BJ (cell line): ENCODE data around the gene EMP3. TPM values are rescaled to one million over a fixed set of nuclear protein-coding genes. Genes with fewer than 3 reads are reported as not detected.

Experiments
- CTCF ChIA-PET: fragments of 350-600 bp; formaldehyde crosslinking; extraction: SDS; loops from one replicate; lab custom pipeline; 2021; ENCODE audit warnings: antibody characterized with exemption, inconsistent platforms; lab: Yijun Ruan, JAX
- POLR2A ChIA-PET: fragments of 300-600 bp; sonication (Branson Sonifier 250); formaldehyde crosslinking; extraction: SDS; loops from one replicate; lab custom pipeline; 2021; ENCODE audit warnings: antibody characterized with exemption; lab: Charles Lee
- DNase-seq: peaks from one replicate; pipeline ENCODE4 v3.0.0-alpha.2; 2011; ENCODE audit warnings: low read depth
- H3K27me3 ChIP-seq: 2 replicates; pipeline ENCODE4 v1.6.0; 2011; ENCODE audit warnings: low read length; ENCODE audit not compliant: control insufficient read depth, insufficient read depth
- H3K36me3 ChIP-seq: 2 replicates; pipeline ENCODE4 v1.5.1; 2011; ENCODE audit warnings: low read length; ENCODE audit not compliant: control insufficient read depth, insufficient read depth
- H3K4me3 ChIP-seq: 2 replicates; pipeline ENCODE4 v1.5.1; 2011; ENCODE audit warnings: low read depth, mild to moderate bottlenecking, control low read depth, low read length
- polyA plus RNA-seq: library from polyadenylated mRNA; depleted of rRNA; stranded (reverse); fragments of >200 nt; gene quantifications from 2 replicates; pipeline ENCODE4 v1.2.3, GENCODE V29; 2011
- TF ChIP-seq, protein P1 (sequence below): IDR thresholded peaks from 2 replicates; pipeline ENCODE4 v1.5.1; 2011; ENCODE audit warnings: low read depth, mild to moderate bottlenecking, control low read depth, inconsistent platforms, low read length, moderate library complexity; ENCODE audit not compliant: insufficient read depth

The EMP3 gene
- polyA plus RNA-seq, 1 experiment, result 472 TPM

DNA sequence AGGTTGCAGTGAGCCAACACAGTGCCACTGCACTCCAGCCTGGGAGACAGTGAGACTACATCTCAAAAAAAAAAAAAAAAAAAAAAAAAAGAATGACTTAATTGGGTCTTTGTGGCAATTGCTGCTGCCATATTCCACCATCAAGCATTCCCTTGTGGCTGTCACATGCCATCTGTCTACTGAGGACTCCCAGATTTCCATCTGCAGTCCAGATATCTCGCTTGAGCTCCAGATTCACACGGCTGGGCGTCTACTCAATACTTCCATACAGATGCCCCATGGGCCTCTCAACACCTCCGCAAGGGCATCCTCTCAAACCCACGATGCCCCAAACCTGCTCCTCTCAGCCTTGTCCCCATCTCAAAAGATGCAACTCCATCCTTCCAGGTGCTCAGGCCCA is 25.5 kb downstream of the EMP3 start:
- Histone ChIP-seq H3K4me3 (no peak overlapping the region), H3K36me3 (no peaks in the 10 kb centered on the region), H3K27me3 (no peaks in the 10 kb centered on the region)
- DNase-seq, result no peak
- ChIA-PET POLR2A (no interaction called here), CTCF (interaction anchor here (0.6 to 2.2 kb wide), 14 partner anchors 10 to 233 kb away, joined by 3 to 9 read pairs (median 4); partner anchors contain the start of genes EMP3, KDELR1, SYNGR4 and TMEM143)
- TF ChIP-seq, protein P1, sequence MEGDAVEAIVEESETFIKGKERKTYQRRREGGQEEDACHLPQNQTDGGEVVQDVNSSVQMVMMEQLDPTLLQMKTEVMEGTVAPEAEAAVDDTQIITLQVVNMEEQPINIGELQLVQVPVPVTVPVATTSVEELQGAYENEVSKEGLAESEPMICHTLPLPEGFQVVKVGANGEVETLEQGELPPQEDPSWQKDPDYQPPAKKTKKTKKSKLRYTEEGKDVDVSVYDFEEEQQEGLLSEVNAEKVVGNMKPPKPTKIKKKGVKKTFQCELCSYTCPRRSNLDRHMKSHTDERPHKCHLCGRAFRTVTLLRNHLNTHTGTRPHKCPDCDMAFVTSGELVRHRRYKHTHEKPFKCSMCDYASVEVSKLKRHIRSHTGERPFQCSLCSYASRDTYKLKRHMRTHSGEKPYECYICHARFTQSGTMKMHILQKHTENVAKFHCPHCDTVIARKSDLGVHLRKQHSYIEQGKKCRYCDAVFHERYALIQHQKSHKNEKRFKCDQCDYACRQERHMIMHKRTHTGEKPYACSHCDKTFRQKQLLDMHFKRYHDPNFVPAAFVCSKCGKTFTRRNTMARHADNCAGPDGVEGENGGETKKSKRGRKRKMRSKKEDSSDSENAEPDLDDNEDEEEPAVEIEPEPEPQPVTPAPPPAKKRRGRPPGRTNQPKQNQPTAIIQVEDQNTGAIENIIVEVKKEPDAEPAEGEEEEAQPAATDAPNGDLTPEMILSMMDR, result no peak

DNA sequence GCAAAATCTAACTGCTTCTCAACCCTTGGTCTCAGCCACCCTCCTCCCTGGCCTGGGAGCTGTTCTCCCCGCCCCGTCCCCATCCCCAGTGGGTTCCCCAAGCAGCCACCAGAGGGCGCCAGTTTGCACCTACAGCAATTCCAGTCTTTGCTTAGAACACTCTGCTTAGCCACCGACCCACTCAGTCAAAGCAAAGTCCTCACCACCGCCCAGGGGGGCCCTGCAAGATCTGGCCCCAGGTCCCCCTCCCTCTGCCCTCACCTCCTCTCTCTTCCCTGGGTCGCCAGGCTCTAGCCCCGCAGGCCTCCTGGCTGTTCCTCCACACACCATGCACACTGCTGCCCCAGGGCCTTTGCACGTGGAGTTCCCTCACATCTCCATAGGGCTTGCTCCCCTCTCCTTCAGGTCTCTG is 26.0 kb downstream of the EMP3 start:
- no peaks in the 10 kb centered on the region for H3K27me3 ChIP-seq
- DNase-seq, result no peak
- POLR2A ChIA-PET, result no interaction called here
- H3K4me3 ChIP-seq, result no peak overlapping the region
- TF ChIP-seq, protein P1, result peak; percentile 87
- CTCF ChIA-PET, result interaction anchor here (0.6 to 2.2 kb wide), 14 partner anchors 9 to 233 kb away, joined by 3 to 9 read pairs (median 4); partner anchors contain the start of genes EMP3, KDELR1, SYNGR4 and TMEM143
- no peaks in the 10 kb centered on the region for H3K36me3 ChIP-seq

DNA sequence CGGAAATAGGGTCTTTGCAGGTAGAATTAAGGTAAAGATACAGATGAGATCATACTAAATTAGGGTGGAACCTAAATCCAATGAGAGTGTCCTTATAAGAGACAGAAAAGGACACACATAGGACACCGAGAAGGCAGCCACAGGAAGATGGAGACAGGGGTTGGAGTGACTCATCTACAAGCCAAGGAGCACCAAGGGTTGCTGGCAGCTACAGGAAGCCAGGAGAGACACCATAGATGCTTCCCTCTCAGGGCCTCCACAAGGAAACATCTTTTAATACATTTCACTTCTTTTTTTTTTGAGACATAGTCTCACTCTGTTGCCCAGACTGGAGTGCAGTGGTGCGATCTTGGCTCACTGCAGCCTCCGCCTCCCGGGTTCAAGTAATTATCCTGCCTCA is 28.3 kb downstream of the EMP3 start:
- TF ChIP-seq, protein P1, result no peak
- Histone ChIP-seq H3K36me3 (no peaks in the 10 kb centered on the region), H3K4me3 (no peak overlapping the region), H3K27me3 (no peaks in the 10 kb centered on the region)
- ChIA-PET CTCF (interaction anchor here (1.2 kb wide), 1 partner anchor 20 kb away, joined by 4 read pairs; no protein-coding TSS in a partner anchor), POLR2A (no interaction called here)
- DNase-seq, result no peak

DNA sequence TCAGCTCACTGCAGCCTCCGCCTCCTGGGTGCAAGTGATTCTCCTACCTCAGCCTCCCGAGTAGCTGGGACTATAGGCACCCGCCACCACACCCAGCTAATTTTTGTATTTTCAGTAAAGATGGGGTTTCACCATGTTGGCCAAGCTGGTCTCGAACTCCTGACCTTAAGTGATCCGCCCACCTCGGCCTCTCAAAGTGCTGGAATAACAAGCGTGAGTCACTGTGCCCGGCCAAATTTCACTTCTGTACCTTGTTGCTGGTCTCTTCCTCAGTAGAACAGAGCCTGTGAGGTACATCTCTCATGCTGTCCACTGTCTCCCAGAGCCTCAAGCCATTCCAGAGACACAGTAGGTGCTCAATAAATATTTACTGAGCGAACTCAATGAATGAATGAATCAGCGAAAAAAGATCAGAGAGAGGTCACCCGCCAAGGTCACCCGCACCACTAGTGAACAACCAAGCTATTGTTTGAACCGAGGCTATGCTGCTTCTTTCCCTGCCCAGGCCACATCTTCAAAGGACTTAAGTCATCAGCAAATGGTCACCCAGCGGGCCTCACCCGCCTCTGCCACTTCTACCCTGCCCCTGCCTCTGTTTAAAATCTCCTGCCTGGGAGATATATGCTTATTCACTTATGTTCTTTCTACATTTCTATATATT is 29.1 kb downstream of the EMP3 start:
- no peak overlapping the region for H3K4me3 ChIP-seq
- no peak for DNase-seq
- H3K36me3 ChIP-seq, result no peaks in the 10 kb centered on the region
- ChIA-PET POLR2A (no interaction called here), CTCF (interaction anchor here (0.6 to 1.2 kb wide), 2 partner anchors 21 to 201 kb away, joined by 4 read pairs; no protein-coding TSS in a partner anchor)
- no peaks in the 10 kb centered on the region for H3K27me3 ChIP-seq
- TF ChIP-seq, protein P1, result no peak

DNA sequence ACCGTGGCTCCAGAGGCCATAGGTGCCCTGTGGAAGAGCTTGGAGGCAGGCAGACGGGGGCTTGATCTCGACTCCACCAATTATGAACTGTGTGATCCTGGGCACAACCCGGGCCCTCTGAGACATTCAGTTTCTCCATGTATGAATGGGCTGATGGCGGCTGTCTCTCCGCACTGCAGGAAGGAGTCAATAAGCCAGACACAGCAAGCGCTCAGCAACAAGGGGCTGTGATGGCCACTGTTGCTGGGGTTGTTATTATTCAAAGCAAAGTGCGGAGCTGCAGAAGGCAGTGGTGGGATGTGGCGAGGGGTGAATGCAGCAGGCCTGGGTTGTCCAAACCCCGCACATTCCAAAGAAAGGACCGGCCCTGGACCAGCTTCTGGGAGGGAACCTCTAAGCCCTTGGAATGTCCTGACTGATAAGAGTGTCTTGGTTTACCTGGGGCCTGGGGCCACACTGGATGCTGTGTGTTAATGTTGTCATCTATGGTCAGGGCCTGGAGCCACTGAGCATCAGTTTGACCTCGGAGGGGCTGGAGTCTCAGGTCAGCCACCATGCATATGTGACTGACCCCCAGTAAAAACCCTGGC is 30.1 kb downstream of the EMP3 start:
- Histone ChIP-seq H3K27me3 (no peaks in the 10 kb centered on the region), H3K36me3 (no peaks in the 10 kb centered on the region), H3K4me3 (no peak overlapping the region)
- DNase-seq, result no peak
- ChIA-PET CTCF (no interaction called here), POLR2A (no interaction called here)
- TF ChIP-seq, protein P1, result no peak
